HG02884 (cell line): ENCODE data around the gene STARD3NL.
"Not testable (repeated sequence)": the region's sequence is repeated elsewhere in the genome, so short reads cannot be mapped to it uniquely, and the experiment has no call there.

Experiments used
- ATAC-seq: cut with Tn5 transposase; IDR thresholded peaks from one replicate; pipeline ENCODE4 v1.9.1; 2021; ENCODE audit warnings: mild to moderate bottlenecking, moderate library complexity; ENCODE audit not compliant: unreplicated experiment

The STARD3NL gene

DNA sequence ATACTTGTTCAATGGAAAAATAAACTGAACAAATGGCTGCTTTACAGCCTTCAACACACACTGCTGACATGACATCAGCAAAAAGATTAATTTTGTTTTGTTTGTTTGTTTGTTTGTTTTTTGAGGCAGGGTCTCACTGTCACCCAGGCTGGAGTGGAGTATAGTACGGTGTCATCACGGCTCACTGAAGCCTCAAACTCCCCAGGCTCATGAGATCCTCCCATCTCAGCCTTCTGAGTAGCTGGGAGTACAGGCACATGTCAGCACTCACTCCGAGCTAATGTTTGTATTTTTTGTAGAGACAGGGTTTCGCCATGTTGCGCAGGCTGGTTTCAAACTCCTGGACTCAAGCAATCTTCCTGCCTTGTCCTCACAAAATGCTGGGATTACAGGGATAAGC, 84.5 kb downstream of the STARD3NL start:
- no peak for ATAC-seq

GRCh38 chr7:38263274-38263673, 85.2 kb downstream of the STARD3NL start:
- not testable (repeated sequence) for ATAC-seq

- not testable (repeated sequence) for ATAC-seq
These were observed 86.6 kb downstream of the STARD3NL start for GRCh38 chr7:38264602-38265001.

- ATAC-seq = not testable (repeated sequence)
These were observed 87.9 kb downstream of the STARD3NL start for GRCh38 chr7:38265958-38266357.

- ATAC-seq = not testable (repeated sequence)
These were observed 91.8 kb downstream of the STARD3NL start for GRCh38 chr7:38269704-38270346.

DNA sequence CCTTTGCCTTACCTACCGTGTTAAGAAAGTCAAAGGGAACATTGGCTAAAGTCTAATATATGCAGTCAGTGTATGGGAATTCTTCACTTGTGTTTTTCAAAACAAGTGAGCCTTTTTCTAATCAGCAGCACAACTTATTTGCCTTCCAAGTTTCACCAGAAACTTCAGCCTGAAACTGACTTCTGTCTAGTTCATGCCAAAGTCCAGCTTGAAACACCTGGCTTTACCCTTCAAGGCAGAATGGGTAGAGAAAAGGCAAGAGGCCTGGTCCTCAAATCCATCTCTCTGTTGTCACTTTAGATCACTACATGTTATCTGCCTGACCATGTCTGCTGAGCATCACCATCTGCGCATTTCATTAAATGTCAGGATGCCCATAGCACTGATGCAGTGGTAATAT, 92.4 kb downstream of the STARD3NL start:
- ATAC-seq = not testable (repeated sequence)

DNA sequence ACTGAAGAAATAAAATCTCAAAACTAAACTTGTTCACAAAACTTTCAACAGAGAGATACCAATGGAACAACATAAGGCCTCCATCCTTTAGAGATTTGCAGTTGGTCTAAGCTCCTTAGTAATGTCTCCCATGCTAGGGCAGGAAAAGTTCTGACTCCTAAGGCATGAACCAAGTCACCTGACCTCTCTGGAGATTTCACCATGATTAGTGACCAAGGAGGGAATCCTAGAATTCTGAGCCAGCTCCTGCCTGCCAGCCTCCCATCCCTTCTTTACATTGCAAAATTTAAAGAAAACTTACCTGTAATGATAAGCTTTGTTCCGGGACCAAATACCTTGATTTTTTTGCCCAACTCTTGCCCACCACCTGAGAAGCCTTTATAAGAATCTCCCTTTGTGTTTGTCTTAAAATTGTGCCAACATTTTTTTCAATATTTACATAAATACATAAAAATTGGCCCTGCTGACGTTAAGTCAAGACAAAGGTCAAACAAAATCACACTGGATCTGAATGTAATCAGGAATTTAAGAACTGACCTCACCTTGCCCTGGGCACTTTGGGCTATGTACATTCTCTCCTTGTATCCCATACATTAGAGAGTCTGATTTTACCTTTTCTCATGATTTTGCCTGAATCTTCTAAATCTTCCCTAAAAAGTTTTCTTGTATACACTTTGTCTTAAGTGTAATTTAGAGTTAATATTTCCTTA, 95.4 kb downstream of the STARD3NL start, which contains the start of gene TARP:
Gene TARP, minus strand, starts transcription at position 351 of the 710 bp plus-strand sequence.
- no peak for ATAC-seq

GRCh38 chr7:38274486-38274885, 96.4 kb downstream of the STARD3NL start:
- ATAC-seq = no peak

DNA sequence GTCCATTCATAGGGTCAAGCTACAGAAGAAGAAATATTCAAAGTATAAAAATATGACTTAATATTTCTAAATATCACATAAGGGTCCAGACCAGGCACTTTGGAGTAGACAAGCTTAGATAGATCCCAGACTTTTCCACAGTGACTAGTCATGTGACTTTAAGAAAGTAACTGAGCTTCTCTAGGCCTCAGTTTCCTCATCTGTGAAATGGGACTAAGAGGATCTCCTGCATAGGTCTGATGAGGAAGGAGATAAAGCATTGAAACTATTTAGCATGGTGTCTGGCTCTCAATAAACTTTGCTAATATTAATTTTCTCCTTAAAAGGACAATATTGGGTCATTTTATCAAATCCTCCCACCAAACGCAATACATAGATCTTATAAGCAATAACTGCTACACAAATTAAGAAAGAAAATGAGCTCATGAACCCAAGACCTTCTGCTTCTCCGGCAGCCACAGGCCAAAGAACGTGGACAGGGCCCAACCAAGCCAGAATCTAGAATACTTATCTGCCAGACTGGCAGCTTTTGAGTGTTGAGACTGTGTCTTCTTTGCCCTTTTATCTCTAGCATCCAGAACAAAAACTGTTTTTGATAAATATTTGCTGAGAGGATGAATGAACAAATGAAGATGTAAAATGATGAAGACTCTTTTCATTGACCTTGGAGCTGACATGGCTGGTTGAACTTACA, 97.0 kb downstream of the STARD3NL start:
- ATAC-seq = no peak

DNA sequence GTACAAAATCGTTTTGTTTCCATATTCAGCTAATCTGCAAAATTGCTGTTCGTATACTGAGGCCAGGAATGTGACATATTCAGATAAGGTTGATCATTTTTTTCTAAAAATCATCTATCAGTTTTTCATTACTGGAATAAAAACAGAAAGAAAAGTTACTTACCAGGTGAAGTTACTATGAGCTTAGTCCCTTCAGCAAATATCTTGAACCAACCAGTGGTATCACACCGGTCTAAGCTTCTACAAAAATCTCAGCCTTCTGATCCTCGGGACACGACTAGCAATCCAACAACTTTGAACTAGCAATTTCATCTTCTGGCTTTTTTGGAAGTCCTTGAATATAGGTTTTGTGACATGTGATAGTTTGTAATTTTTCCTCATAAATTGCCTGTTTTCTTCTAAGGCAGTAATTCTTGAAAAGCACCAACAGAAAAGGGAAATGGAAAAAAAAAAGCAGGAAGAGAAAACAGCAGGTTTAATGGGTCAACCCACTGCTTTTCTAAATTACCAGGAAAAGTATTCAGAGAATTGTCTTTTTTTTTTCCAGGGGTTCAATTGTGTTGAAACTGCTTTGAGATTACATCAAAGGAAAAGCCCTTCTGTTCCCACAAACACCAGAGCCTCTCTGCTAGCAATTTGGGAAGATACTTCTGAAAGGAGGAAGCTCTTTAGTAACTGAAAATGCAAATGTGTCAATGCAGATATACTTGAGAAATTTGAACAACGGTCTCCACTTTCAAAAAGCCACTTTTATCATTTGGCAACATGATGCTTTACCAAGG, 98.2 kb downstream of the STARD3NL start:
- ATAC-seq = no peak

DNA sequence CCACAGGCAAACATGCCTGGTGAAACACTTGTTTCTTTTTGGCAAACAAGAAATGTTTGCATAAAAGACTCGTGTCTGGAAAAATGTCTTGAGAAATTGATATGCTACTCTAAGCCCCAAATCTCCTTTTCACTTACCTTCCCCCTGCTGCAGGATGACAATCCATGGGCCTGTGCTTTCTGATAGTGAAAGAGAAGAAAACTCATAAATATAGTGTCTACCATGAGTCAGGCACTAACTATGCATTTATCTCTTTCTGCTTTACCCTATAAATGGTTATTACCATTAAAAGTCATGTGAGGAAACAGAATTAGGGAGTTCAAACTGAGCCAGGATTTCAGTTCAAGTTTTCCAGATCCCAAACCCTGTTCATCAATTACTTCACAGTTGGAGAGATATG, 102.0 kb downstream of the STARD3NL start:
- no peak for ATAC-seq
